Activated CD8-positive, alpha-beta memory T cell treated with anti-CD3 and anti-CD28 coated beads for 4 hours (primary cell): ENCODE results near the gene PHACTR2.

Source experiments
- DNase-seq, 2 donors: peaks; one replicate each; pipeline ENCODE4 v3.0.0-alpha.2; 2020; ENCODE audit warnings: low read depth in 2 of 2

PHACTR2 gene

DNA sequence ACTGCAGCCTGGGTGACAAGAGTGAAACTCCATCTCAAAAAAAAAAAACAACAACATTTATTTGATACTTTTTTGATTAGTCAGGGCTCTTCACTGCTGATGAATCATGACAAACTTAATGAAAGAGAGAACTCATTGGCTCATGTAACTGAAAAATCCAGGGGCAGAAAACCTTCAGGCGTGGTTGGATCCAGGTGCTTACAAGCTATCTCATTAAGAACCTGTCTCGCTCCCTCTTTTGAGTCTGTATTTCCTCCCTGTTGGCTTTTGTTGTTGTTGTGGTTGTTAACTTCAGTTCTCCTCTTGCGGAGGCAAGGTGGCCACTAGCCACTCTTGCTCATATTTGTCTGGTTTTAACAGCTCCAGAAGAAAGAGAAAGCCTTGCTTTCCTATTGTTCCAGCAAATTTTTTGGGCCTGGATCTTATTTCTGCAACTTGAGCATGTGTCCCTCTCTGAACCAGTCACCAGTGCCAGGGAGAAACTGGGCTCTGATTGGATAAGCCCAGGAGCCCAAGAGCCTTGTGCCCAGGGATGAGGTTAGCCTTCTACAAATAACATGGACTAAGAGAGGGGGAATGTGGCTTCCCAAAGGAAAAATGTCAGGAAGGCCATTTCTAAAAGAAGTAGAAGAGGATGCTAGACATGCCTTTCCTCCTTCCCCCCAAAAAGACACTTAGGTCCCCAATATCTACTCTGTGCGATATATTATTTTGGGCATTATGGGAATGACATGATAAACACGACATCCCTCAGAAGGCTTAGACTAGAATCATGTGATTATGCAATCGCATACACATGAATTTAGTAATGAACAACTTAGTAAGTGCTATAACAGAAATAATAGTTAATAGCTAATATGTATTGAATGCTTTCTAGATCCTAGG is 64.5 kb downstream of the PHACTR2 start:
- DNase-seq, result no peak

DNA sequence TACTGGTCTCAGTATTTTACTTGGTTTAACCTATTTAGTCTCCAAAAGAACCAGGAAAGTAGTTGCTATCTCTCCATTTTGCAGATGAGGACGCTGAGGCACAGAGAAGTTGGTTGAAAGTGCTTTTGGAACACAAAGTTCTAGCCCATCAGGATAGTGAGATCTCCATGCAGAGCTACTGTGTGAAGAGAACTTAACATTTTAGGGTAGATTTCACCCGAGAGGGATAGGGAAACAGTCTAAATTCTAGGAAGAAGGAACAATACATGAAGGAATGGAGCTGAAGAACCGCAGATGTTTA is 65.1 kb downstream of the PHACTR2 start:
- DNase-seq, result no peak

DNA sequence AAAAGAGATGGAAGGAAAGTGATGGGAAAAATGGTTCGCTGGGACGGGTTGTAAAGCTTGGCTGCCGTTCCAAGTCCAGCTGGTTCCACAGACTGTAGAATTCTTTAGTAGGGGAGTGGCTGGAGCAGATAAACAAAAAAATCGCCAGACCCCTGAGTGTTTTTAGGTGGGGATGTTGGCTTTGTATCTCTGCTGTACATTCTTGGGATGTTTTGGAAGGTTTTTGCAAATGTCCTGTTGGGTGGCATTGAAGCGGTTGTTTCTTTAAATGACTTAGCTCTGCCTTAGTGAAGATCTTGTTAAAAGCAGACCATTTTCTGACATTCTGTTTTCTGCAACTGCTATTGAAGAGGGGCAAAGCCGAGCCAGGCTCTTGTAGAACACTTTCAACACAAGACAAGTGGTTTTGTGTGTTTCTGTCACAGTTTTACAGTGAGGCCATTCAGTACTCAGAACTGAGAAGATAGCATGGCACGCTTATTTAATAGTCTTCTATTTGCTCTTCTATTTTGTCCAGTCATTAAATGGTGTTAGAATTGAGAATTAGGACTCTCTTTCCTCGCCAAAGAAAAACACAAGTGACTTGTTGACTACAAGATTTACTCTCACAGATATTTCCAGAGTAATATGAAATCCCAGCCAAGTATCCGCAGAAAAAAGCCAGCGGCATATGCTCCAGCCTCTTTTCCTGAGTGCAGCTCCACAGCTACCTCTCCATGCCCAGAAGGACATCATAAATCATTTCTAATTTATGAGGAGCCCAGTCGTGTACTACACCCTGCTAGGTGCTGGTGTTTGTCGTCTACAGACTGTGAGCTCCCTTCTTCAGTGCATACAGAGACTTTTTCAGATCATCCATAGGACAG is 65.8 kb downstream of the PHACTR2 start:
- DNase-seq, result no peak

DNA sequence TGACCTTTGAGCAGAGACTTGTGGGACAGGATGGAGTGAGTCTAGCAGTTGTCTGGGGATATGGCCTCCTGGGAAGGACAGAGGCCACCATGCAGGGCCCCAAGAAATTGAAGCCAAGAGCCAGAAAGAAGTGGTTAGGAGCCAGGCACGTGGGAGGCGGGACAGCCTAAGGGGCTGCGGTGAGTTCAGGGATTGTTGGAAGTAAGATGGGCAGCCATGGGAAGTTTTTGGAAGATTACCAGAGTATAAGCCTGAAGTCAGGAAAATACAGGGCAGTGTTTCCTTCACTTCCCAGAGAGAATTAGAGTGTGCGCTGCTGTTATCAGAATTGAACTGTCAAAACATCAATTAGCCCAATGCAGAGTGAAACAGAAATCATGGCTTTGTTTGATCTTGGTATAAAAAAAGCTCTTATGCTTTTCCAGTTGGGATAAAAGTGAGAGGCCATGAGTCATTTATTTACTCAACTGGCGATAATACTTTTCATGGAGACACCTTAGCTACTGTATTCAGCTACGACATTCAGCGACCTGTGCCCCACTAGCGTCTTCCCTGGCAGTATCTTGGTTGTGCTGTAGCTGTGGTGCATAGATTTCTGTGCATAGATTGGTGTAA is 66.9 kb downstream of the PHACTR2 start:
- DNase-seq, result no peak

DNA sequence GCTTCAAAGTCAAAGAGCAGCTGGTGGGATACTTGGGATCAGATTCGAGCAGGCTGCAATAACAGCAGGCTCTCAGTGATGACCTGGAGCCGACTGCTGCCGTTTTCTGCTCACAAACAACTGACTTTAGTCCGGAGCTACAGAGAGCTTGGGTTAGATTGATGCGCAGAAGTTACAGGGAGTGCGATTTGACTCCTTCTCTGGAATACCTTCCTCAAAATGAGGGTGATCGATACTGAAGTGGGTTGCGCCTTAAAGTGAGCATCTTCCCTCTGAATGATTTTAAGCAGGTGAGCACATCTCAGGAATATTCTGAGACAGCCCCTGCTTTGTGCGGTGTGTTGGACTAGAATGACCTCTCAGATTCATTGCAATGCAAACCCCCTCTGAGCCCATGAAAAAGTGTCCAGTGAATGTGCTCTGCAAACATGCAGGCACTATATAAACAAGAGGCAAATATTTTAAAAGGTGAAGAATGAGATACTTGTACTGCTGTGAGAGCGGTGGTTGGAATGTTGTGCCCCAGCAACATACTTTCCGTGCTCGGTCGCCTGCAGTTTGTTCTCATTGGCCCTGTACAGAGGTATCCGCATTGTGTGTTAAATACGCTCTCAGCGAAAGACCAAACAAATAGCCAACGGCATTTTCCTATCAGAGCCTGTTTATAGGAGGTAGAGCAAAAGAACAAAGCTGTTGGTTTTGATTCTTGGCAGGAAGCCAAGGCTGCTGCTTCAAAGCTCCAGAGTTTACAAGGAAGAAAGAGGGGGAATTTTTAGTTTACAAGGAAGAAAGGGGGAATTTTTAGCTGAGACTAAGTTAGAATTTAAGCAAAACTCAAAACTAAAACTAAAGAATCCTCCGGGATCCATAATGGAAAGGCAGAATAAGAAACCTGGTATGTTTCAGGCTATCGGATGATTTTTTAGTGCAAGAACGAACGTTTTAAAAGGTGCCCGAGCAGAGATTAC is 67.7 kb downstream of the PHACTR2 start:
- DNase-seq, result no peak

DNA sequence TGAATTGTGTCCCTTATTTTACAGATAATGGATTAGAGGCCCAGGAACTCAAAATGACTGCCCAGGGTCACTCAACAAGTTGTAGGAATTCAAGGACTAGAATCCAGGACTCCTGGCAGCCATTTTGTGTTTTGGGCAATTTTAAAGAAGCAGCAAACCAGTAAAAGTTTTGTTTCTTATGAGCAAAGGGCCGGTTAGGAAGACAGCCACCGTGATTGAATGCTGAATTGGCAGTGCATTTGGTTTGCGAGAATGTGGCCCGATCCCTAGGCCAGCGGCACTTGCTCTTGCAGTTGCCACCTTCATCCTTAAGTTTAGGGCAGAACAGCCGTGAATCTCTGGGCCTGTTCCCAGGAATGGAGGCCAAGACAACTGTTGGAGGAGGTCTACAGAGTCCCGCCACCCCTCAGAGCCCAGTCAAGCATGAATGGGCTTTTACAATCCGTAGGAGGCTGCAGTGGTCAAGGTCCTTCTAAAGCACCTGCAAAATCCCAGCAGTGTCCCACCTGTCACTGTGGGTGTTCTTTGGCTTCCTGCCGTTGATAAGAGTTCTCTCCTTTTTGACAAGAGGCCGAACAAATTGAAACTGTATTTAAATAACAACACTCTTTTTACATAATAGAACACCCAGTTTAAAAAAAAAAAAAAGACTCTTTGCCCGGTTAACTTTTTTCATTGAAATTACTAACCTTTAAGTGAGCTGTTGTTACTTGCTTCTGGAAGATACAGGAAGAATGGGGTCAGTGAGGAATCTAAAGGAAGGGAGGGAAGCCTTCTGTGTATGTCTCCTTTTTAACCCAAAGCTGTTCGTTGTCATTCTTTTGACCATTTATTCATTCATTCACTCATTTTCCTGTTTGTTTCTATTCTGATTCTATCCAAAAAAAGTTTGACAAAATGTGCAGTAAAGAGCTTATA is 68.7 kb downstream of the PHACTR2 start:
- DNase-seq, result no peak

DNA sequence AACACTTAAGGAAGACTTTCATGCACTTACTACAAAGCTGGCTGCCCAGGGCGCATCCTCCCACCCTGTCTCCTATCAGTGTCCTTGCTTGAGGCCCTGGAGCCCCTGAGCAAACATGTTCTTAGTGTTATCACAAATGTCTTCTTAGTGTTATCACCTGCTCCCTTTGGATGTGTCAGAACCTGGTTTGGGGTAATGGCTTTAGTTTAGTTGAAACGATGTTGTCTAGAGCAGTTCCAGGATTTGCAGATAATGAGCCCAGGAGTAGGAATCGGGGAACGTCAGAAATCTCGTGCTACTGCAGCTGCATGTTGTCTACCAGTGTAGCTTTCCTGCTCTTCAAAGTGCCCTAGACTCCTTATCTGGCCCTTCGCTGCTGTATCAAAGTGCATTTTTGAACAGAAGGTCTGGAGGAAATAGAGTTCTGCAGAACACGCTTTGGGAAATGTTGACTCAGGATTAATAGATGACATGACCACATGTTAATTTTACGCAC is 69.6 kb downstream of the PHACTR2 start:
- no peak for DNase-seq

DNA sequence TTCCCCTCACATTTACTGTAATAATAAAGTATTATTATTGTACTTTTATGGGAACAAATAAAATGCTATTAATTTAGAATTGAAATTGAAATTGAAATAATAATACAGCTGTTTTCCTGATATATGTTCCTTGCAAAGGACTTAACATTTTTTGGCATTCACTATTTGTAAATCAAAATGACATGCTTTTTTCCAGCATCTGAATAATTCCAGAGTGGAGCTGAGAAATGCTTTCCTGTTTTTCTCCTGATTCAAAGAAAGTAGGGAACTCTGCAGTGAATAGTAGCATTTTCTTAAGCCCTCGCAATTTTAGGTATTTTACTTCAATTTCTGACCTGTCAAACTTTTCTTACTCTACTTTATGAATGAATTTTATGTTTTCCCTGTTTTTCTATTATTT is 72.1 kb downstream of the PHACTR2 start:
- no peak for DNase-seq

DNA sequence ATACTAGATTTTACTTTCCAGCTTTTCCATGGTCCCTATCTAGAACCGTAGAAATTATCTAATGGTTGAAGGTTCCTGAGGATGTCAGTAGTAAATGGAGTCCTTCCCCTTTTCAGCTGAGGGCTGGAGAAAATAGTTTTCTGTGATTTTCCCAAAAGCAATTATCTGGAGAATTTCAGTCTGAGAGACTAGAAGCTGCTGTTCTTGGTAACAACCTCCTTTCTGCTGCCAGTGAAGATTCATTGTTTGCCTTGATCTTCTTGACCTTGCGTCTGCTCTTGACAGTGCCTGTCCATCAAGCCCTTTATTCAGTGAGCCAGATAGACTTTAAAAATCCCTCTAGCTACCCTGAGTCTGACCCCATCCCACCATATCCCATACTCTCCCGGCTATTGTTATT is 73.1 kb downstream of the PHACTR2 start:
- DNase-seq, result no peak

DNA sequence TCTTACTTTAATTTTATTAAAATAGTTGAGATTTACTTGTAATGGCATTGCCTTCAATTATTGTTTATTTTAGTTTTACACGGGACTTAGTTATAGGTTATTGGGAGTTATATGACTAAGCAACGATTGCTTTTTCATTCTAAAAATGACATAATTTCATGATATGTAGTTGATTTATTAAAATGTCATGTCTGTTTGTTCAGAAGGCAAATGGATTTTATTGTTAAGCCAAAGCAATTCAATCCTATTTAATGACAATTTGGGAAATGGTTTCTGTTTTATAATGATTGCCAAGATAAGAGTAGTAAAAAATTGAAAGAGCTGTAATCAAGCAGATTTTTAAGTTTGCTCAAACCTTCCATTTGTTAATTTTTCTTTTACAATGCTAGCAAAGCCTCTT is 74.7 kb downstream of the PHACTR2 start:
- DNase-seq, result no peak

DNA sequence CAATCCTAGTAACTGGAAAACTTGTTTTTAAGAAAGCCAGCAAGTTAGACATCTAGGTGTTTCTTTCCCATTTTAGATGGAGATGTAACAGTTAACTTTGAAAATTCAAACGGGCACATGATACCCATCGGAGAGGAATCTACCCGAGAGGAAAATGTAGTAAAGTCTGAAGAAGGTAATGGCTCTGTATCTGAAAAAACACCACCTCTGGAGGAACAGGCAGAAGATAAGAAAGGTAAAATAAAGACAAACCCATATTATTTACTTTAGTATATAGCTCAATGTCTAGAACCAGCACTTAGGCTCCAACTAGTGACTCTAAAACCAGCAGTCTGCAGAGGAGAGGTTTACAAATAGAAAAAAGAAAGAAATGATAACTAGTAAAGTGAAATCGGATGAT is 75.9 kb downstream of the PHACTR2 start:
- no peak for DNase-seq

DNA sequence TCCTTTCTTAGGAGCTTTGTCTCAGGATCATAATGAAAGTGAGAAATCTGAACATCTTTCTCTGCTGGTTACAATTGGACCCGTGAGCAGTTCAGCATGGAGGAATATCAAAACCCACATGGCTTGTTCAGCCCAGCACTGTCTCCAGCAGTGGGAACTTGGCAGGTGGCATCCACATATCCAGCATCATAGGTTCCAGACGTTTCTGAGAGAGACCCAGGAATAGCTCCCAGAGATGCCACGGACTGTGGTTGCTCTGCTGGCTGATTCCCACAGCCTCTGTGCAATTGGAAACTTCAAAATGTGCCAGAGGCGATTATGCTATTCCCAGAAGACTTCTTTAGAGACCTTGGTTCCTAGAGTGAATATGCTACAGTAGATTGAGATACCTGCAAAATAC is 76.4 kb downstream of the PHACTR2 start:
- DNase-seq, result no peak

DNA sequence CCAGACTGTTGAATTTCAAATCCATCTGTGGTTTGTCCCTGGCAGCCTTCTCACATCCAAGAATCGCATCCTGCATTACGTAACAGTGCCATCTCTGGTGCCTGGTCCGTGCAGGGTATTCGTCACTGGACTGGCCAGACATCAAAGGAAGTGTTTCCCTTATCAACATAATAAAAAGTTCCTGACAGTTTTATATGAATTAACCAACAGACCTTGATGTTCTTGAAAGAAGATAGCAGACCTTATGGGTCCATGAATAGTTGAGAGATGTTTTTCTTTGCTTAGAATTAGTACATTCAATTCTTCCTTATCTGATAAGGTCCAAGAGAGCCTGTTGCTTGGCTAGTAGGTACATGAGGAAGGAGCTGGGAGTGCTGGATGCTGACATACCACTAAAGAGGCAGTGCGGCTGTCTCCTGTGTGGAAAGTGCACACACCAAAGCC is 77.6 kb downstream of the PHACTR2 start:
- DNase-seq, result no peak

DNA sequence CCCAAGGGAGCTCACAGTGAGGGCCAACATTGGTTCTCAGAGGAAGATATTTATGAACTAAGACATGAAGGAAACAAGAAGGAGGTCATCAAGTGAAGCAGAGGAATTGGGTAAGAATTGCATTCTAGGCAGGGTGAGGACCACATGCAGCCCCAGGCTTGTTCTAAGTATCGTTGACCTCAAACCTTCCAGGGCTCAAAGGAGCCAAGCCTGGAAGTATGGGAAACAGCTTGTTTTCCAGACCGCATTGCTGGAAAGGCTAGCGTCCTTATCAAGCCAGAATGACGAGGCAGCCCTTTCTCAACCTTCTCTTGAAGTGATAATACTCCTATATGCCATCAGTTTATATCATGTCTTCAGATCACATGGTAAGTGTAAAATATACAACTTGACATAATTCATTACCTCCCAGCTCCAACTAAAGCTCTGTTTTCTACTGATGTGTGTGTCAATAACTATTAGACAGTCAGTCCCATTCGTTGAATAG is 79.6 kb downstream of the PHACTR2 start:
- no peak for DNase-seq

DNA sequence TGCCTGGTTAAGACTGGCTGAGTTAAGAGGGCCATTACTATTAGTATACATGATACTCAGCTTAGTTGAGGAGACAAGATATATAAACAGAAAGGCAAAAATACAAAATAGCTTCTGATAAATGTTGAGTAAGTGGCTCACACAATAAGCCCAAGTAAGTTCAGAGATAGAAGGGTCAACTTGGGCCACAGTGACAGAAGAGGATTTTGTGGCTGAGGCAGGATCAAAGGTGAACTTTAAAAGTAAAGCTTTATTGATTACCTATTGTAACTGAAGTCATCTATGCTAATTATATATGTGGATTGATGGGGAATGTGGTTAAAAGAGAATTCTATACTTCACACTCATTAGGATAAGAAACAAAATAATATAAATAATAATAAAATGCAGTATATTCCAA is 80.8 kb downstream of the PHACTR2 start:
- no peak for DNase-seq

DNA sequence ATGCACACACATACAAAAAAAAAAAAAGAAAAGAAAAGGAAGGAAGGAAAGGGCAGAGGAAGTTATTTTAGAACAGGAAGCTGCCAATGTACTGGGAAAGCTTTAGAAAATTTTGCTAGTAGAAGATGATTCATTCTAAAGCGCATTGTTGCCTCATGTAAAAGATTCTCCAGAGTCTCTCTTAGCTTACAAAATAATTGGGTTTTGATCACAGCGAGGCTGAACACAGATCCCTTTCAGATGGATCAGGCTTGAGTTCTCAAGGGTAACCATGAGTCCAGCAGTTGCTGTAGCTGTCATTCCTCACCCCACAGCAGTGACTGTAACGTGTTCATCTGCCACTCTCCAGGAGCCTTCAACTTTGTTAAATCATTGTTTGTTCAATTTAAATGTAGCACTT is 81.9 kb downstream of the PHACTR2 start:
- no peak for DNase-seq

DNA sequence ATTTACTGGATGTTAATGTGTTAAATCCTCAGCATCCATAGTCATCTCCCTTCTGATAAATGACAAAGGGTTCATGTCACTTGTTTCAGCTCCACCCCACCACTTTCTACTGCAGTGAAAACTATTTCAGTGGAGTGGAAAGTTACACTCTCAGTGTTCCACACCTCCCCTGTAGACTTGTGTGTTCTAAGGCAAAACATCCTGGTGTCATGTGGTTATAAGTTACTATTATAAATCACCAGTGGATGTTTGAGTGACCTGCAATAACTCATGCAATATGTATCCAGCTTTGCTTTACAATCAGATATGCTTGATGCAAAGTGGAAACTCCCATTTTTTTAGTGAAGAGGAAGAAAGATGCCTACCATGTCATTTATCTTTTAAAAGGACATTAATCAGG is 83.3 kb downstream of the PHACTR2 start:
- no peak for DNase-seq

DNA sequence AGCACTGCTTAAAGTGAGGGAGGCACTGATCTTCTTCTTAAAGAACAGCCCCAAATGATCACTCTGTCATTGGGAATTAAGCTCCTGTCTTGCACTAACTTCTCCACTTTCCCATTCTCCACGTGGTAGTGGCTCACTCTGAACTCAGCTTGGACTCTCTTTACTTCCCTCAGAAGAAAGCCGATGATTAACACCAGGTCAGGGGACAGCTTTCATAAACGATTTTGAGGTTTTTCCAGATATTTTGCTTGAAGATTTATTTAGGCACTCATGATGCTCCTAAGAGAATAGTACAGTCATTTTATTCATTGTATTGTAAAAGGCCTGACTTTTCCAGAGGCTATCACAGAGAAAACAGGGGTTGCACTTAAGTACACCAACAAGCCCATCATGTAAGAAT is 84.4 kb downstream of the PHACTR2 start:
- no peak for DNase-seq

DNA sequence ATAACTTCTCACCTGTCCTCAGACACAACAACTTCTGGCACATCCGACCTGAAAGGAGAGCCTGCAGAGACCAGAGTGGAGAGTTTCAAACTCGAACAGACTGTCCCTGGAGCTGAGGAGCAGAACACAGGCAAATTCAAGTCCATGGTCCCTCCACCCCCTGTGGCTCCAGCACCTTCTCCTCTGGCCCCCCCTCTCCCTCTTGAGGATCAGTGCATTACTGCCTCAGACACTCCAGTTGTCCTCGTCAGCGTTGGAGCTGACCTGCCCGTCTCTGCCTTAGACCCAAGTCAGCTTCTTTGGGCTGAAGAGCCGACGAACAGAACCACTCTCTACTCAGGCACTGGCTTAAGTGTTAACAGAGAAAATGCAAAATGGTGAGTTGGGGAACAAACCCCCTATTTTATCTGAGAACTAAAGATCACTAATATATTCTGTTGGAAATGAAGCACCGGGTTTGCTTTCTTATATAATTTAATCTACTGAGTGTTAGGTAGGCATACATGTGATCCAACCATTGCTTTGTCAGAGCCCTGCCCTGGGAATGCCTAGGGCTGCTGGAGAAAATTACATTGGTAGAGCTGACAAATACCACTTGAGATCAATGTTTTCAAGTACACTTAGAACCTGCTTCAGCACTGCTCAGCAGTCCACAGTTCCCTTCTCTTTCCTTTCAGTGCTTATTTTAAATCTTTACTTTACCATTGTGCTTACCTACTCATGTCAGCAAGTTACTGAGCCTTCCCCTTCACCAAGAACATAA is 87.8 kb downstream of the PHACTR2 start:
- DNase-seq, result no peak
